Measurements from ENCODE around the gene ERFL. TPM values are rescaled to one million over a fixed set of nuclear protein-coding genes. Genes with fewer than 3 reads are reported as not detected.

The ERFL gene
- total RNA-seq: 0.11 TPM in 1 of 2 replicates, not detected in the other

GRCh38 chr19:41928221-41928683 is at the start of gene ERFL:
ERFL (minus strand) TSS chr19:41928449; CDS start chr19:41912919, 15,530 bp downstream.

DNA sequence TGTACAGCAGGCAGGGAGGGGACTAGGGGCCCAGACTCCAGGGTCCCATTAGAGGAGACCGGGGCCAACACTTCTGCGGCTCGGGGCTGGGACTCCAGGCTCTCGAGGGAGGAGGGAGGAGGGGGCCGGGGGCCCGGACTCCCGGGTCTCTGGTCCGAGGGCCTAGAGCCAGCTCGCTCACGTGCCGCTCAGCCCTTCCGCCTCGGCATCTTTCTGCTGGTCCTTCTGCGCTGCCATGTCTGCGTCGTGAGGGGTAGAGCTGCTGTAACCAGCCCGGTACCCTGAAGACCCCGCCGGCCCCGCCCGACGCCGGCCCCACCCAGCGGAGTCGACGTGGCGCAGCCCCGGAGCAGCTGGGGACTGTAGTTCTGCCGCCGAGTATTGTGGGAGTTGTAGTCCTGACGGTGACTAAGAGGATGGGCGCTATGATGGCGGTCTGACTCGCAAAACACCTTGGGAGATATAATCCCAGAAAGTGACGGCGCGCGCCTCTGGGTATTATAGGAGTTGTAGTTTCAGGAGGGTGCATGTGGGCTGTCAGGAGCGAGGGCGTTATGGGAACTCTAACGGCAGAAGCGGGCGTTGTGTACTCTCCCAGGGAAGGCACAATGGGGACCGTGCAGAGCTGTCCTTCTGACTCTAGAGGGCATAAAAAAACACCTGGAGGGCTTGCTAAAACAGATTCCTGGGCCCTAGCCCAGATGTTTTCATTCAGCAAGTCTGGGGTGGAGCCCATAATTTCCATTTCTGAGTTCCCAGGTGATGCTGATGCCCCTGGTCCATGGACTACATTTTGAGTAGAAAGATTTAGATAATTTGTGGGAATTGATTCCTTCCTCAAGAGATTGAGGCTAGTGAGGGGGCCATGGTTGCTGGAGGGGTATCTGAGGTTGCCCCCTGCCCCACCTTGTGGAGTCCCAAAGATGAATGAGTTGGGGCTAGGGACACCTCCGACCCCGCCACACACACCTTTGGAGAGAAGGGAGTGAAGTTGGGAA is 31.1 kb upstream of the ERFL start, which contains the start of gene RABAC1:
RABAC1 (minus strand) TSS at position 266 of the 998 bp plus-strand sequence; CDS start at position 237, 29 bp downstream.

GRCh38 chr19:41882568-41883462 is 45.4 kb downstream of the ERFL start, which contains the start of gene ARHGEF1:
ARHGEF1 (plus strand) TSS chr19:41883184; CDS start chr19:41888083, 4,899 bp downstream.

GRCh38 chr19:41876847-41877832 is 51.1 kb downstream of the ERFL start, which contains the start of gene CD79A:
CD79A (plus strand) TSS chr19:41877279; CDS start chr19:41877305, 26 bp downstream.

DNA sequence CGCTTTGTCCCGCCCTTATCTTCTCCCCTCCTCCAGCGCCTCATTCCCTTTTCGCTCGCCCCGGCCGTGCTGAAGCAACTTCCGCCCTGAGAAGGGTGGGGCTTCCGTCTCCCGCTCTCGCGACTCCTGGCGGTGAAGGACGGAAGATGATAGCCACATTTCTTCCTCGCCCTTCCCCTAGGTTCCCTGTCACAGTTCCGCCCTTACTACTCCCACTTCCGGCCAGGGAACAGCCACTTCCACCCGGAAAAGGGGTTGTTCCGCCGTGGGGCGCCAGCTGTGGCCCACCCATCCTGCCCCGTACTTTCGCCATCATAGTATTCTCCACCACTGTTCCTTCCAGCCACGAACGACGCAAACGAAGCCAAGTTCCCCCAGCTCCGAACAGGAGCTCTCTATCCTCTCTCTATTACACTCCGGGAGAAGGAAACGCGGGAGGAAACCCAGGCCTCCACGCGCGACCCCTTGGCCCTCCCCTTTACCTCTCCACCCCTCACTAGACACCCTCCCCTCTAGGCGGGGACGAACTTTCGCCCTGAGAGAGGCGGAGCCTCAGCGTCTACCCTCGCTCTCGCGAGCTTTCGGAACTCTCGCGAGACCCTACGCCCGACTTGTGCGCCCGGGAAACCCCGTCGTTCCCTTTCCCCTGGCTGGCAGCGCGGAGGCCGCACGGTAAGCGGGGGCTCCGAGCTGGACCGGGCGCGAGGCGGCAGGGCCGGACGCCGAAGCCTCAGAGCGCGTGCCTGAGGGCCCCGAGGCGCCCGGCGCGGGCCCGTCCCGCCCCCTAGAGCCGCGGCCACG is 68.4 kb downstream of the ERFL start, which contains the start of gene RPS19:
RPS19 (plus strand) TSS at position 638 of the 801 bp plus-strand sequence. CDS start 520 bp downstream, outside the sequence.

Small RNAs within 50 kb of the gene (small RNA-seq; reads per million reads assigned to genes)
- gene MIR6797: not detected

Other genes with a start within 250 kb of the ERFL start
- not detected in 2 replicates for gene CEACAM7, start 240.2 kb downstream of the ERFL start, total RNA-seq
- not detected in 2 replicates for gene CEACAM5, start 219.8 kb downstream of the ERFL start, total RNA-seq
- not detected in 2 replicates for gene CEACAM6, start 172.9 kb downstream of the ERFL start, total RNA-seq
- gene CEACAM3, start 131.9 kb downstream of the ERFL start, total RNA-seq: not detected in 2 replicates
- gene LYPD4, start 83.8 kb downstream of the ERFL start, total RNA-seq: not detected in 2 replicates
- not detected in 2 replicates for gene DMRTC2, start 83.4 kb downstream of the ERFL start, total RNA-seq
- 1,032 and 1,457 TPM in 2 replicates for gene RPS19, start 68.2 kb downstream of the ERFL start, total RNA-seq
- 0.87 TPM in 1 of 2 replicates, not detected in the other for gene CD79A, start 51.2 kb downstream of the ERFL start, total RNA-seq
- gene ARHGEF1, start 45.3 kb downstream of the ERFL start, total RNA-seq: 46.7 and 53.2 TPM in 2 replicates
- gene RABAC1, start 30.9 kb upstream of the ERFL start, total RNA-seq: 223 and 238 TPM in 2 replicates
- 0.11 TPM in 1 of 2 replicates, not detected in the other for gene ATP1A3, start 65.8 kb upstream of the ERFL start, total RNA-seq
- gene GRIK5, start 141.8 kb upstream of the ERFL start, total RNA-seq: 0.11 TPM in 1 of 2 replicates, not detected in the other
- gene ZNF574, start 147.7 kb upstream of the ERFL start, total RNA-seq: 19.2 and 28.1 TPM in 2 replicates
- gene POU2F2, start 204.0 kb upstream of the ERFL start, total RNA-seq: under 0.01 and 0.33 TPM in 2 replicates